Gastrocnemius medialis (tissue), 4 donors: ENCODE data around the gene G6PD.

Source experiments
- CTCF ChIP-seq, 5 experiments: fragments of 450-650 bp in 3 of 5; fragments of 200-600 bp in 2 of 5; sonication (generic) in 2 of 5; IDR thresholded peaks in 4 of 5; conservative IDR thresholded peaks in 1 of 5; 1 replicate in 4 of 5; 2 replicates in 1 of 5; pipeline ENCODE4 v1.5.1; 2016 to 2019; ENCODE audit warnings: antibody characterized with exemption in 5 of 5, mild to moderate bottlenecking in 3 of 5, moderate library complexity in 3 of 5
- POLR2A ChIP-seq, 2 donors: fragments of 450-650 bp; IDR thresholded peaks; one replicate each; pipeline ENCODE4 v1.6.1; 2017; ENCODE audit warnings: antibody characterized with exemption in 2 of 2, mild to moderate bottlenecking in 2 of 2, moderate library complexity in 2 of 2

GRCh38 chrX:154594491-154594890, 47.8 kb upstream of the G6PD start:
- no peak for TF ChIP-seq CTCF (IDR thresholded peaks at IDR 0.05 in 4 of 5, conservative IDR thresholded peaks at IDR 0.05 in 1 of 5)
- no peak for TF ChIP-seq POLR2A (IDR thresholded peaks at IDR 0.05)
